HG02885 (cell line): ENCODE data around the gene GDI1.

Source experiments
- ATAC-seq: cut with Tn5 transposase; IDR thresholded peaks from one replicate; pipeline ENCODE4 v1.9.1; 2021; ENCODE audit warnings: mild to moderate bottlenecking; ENCODE audit not compliant: unreplicated experiment, poor library complexity

Gene GDI1

DNA sequence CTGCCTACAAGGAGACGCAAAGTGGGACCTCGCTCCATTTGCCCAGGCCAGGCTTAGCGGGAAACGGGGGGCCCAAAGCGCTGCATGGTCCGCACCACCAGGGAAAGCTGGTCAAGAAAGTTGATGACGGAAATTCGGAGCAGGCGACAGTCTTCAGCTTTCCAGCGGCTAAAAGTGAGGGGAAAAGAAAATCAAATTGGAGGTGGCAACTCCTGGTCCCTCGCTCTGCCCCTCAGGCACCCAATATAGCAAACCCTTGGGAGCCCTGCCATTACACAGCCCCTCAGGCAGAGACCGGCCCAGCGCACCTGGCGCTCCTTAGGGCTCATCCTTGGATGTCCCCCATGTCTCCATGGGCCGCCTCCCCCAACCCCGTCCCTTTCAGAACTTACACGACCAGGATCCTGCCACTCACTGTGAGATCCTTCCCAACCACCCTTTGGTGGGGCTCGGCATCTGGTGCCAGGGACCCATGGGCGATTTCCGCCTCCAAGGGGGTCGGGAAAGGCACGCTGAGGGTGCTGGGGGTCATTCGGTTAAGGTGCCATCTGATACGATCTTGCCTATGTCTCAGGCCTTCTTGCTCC lies 41.0 kb downstream of the GDI1 start:
- ATAC-seq, result no peak

GRCh38 chrX:154478728-154479622 lies 42.0 kb downstream of the GDI1 start, which contains the start of gene LAGE3:
Gene LAGE3 (minus strand): TSS chrX:154479281. CDS start chrX:154478915, 366 bp downstream.
- peak; percentile 86 for ATAC-seq

DNA sequence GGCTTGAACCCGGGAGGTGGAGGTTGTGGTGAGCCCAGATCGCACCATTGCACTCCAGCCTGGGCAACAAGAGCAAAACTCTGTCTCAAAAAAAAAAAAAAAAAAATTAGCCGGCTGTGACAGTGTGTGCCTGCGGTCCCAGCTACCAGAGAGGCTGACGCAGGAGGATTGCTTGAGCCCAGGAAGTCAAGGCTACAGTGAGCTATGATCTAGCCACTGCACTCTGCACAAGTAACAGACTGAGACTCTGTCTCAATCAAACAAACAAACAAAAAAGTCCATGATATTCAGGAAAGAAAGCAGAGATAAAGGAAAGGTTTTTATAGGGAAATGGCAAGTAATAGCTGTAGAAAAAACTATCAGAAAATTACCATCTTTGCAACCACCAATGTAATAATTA lies 44.2 kb downstream of the GDI1 start:
- no peak for ATAC-seq

DNA sequence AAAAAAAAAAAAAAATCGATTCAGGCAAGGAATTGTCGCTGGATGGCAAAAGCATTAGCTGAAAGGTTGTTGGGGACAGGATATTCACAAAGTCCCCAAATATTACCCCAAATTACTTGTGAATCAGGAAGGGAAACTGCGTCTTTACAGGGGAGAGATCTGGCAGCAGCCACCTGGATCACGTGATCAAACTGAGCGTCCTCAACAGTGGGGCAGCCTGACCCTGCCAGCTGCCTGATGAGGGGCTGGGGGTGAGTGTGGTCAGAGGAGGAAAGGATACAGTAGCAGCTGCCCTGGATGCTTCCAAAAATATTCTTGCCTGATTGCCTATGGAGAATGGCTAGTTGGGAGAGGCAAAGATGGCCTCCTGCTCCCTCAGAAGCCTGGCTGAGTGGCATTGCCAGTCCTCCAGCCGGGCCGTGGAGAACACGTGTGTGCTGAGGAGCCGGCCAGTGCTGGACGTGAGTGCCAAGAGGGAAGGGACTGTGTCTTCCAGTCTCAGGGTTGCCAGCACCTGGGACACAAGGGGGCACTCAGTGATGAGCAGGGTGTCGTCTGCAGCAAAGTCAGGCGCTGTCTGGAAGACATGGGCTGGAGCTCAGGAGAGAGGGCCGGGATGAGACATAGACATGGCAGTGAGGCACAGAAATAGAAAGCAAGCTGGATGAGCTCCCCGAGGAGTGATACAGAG lies 45.1 kb downstream of the GDI1 start:
- no peak for ATAC-seq

DNA sequence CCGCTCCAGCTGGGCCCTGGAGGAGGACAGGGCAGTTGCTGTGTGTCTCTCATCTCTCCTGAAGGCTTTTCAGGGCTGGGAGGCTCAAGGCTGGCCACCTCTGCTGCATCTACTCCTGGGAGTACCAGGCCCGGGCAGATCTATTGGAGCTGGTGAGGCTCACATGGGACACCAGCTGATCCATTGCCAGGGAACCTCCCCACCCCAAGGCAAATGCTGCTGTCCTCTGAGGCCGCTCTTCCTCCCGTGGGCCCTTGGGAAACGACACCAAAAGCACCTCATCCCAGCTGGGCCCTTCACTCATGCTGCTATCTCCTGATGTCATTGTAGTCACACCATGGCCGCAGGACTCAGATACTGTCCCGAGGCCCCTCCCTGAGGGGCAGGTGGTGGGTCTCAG lies 45.8 kb downstream of the GDI1 start:
- no peak for ATAC-seq

DNA sequence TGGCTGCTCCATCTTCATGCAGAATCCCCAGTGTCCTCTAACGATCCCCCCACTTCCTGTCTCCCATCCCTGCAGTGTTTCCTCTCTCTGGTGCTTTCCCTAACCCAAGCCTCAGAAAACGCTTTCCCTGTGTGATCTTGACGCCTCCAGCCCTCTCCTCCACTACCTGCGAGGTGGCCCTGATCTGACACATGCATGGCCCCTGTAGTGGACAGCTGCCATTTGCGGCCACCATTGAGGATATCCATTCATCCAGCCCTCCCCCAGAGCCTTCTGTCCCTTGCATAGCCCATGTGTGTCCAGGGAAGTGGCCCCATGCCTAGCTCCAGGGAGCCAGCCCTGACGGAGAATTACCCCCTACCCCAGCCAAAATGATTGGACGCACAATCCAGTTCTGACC lies 46.4 kb downstream of the GDI1 start:
- ATAC-seq, result no peak

DNA sequence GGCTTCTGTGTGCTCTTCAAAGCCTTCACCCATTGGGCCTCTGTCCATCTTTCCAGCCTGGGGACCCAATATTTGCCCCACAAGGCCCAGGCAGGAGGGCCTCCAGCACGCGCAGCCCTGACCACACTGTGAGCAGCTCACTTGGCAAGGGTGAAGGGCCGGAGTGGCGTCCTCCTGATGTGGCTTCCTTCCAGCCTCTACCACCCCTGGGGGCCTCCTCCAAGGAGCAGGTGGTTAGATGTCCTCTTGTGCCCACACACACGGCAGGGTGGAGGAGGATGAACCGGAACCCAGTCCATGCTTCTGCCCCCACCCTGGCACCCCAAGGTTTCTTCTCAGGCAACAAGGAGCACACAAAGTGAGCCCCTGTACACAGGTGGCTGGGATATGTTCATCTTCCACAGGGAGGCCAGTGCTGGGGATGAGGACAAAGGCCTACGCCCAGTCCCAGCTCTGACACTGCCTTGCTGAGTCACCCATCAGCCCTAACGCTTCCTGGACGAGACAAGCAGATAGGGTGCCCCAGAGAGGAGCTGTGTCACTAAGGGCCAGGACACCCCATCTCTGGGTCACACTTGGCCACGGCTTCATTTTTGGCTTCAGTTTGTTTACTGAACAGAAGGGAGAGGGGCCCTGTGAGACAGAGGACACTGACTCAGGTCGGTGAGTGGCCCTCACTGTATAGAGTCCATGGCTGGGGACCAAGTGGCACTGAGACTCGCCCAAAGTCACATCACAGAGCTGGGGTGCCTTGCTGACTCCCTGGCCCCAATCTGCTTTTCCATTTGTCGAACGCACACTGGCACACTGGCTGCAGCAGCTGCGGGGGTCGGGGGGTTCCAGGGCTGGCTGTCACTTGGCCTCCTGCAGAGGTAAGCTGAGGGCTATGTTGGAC lies 47.5 kb downstream of the GDI1 start:
- ATAC-seq, result no peak

GRCh38 chrX:154485150-154486051 lies 48.4 kb downstream of the GDI1 start:
- ATAC-seq, result no peak

GRCh38 chrX:154486052-154486395 lies 49.1 kb downstream of the GDI1 start:
- ATAC-seq, result no peak

GRCh38 chrX:154486396-154487207 lies 49.6 kb downstream of the GDI1 start, which contains the start of gene UBL4A:
Gene UBL4A (minus strand): TSS chrX:154486615. CDS start chrX:154486584, 31 bp downstream.
- peak; percentile 29 for ATAC-seq

- ATAC-seq, result no peak
Measured at GRCh38 chrX:154487518-154488290, 50.8 kb downstream of the GDI1 start.

GRCh38 chrX:154488336-154489075 lies 51.6 kb downstream of the GDI1 start:
- ATAC-seq, result no peak

DNA sequence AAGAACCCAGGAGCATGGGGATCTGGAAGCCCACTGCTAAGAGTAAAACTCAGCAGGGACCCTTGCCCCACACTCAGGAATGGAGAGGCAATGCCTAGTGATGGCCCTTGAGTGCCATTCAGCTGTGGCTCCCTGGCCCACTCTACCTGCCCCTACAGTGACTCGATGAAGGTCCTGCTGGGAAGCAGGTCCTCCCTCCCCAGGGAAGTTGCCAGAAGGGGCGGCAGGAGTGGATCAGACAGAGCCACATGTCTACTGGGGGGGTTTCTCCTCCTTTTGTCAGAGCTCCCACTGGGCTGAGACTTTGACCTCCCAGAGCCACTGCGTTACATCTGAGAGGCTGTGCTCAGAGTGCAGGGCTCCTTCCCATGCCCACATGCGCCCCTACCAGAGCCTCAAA lies 52.2 kb downstream of the GDI1 start:
- no peak for ATAC-seq

DNA sequence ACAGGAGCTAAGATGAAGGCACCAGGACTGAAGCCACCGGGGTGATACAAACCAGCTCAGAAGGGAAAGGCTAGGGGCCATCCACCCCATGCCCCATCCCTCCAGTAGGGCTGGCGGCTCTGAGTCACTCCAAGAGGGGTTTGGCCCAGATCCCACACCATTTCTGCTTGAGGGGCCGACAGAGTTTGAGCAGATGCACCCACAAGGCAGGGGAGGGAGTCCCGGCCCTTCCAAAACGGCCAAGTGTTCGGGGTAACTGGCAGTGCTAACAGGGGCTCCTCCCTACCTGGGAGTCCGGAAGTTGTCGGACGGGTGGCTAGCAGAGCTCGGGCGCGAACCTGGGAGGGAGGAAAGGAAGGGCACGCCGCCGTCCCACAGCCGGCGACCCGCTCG lies 53.1 kb downstream of the GDI1 start:
- ATAC-seq, result peak; percentile 28

DNA sequence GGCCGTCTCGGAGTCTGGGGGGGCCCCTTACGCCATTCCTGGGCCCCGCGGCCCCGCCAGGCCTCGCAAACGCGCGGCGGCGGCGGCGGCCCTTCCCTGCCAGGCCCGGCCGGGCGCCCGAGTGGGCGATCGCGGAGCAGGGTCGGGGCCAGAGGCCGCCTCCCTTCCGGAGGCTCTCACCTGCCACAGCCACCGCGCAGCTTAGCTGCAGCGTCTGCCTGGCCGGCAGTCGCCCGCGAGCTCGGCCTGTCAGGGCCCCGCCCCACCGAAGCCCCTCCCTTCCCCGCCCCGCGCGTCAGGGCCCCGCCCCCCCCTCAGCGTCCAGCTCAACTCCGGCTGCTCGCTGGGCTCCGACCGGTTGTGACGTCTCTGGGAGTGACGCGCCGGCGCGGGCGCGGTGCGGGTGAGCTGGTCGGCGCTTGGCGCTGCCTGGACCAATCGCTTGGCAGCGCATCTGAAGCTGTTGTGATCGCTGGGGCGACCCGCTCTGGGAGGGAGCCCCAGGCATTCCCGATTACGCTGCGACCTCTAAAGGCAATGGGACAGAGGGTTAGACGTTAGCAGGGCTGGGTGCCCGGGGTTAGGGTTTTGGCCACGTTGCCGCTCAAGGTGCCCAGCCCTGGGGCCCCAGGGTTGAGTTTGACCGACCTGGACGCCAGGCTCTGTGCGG lies 53.6 kb downstream of the GDI1 start, which contains the start of gene SLC10A3:
TSS of gene SLC10A3 (minus strand) at position 216 of the 670 bp plus-strand sequence. CDS start 1,689 bp downstream, outside the sequence.
- ATAC-seq, result peak; percentile 77
